Prostate gland (tissue), 2 donors: ENCODE results near the gene CDYL. TPM values are rescaled to one million over a fixed set of nuclear protein-coding genes. Genes with fewer than 3 reads are reported as not detected.

Experiments used
- DNase-seq: peaks from one replicate; pipeline ENCODE4 v3.0.0-alpha.2; 2019; ENCODE audit warnings: low spot score
- H3K27ac ChIP-seq, 2 donors: fragments of 200-600 bp; sonication (generic); 2 replicates each; pipeline ENCODE4 v1.5.1; 2017 to 2019
- H3K27me3 ChIP-seq: fragments of 200-600 bp; sonication (generic); replicated peaks from 2 replicates; pipeline ENCODE4 v1.5.1; 2019; ENCODE audit not compliant: insufficient read depth
- H3K36me3 ChIP-seq, 2 donors: fragments of 200-600 bp; sonication (generic); 1 replicate in 1 of 2; 2 replicates in 1 of 2; pipeline versions ENCODE4 v1.5.1 to v1.8.1; 2017 to 2019
- H3K4me1 ChIP-seq: fragments of 200-600 bp; sonication (generic); replicated peaks from 2 replicates; pipeline ENCODE4 v1.5.1; 2019
- H3K4me3 ChIP-seq, 2 donors: fragments of 200-600 bp; sonication (generic); 2 replicates each; pipeline ENCODE4 v1.5.1; 2017 to 2019
- H3K9me3 ChIP-seq: fragments of 200-600 bp; sonication (generic); 2 replicates; pipeline ENCODE4 v1.5.1; 2017
- POLR2A ChIP-seq: fragments of 450-650 bp; IDR thresholded peaks from one replicate; pipeline ENCODE4 v1.6.1; 2016; ENCODE audit warnings: antibody characterized with exemption, mild to moderate bottlenecking
- POLR2AphosphoS5 ChIP-seq: sonication (generic); formaldehyde crosslinking; IDR thresholded peaks from one replicate; pipeline ENCODE4 v1.6.1; 2017; ENCODE audit warnings: antibody characterized with exemption
- WGBS: methylation state at CpG from one replicate; pipeline ENCODE4 v1.1.5; 2018; 5-methylcytosine and 5-hydroxymethylcytosine counted together
- intact Hi-C: fragments of 100-400 bp; cut with DNase I; formaldehyde crosslinking; loops from one replicate; pipeline ENCODE4 v1.14.2; 2022
- total RNA-seq, 2 donors: library from RNA; depleted of rRNA; stranded (reverse); fragments of >200 nt; gene quantifications; one replicate each; pipeline ENCODE4 v1.1.0, GENCODE V29; 2016
- TF ChIP-seq, protein P1 (sequence below), 4 experiments: fragments of 200-600 bp in 2 of 4; fragments of 450-650 bp in 2 of 4; sonication (generic) in 2 of 4; IDR thresholded peaks; 1 replicate in 3 of 4; 2 replicates in 1 of 4; pipeline ENCODE4 v1.5.1; 2016 to 2019; ENCODE audit warnings: antibody characterized with exemption in 4 of 4, mild to moderate bottlenecking in 2 of 4, moderate library complexity in 2 of 4

The CDYL gene
- total RNA-seq, 2 donors from 2014 or later: 28.1 to 54.5 TPM

DNA sequence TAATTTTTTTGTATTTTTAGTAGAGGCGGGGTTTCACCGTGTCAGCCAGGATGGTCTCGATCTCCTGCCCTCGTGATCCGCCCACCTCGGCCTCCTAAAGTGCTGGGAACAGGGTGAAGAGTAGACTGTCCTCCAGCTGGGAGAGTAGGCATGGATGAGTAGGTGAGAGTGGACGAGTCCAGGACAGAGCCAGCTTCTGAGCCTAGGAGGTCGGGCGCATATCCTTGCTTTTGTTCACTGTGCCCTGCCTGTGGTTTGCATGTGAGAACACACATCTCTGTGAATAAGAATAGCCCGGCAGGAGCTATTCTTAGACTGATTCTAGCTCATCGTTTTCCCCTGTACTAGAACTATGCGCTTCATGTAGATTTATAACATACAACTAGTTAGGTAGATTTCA, 149.4 kb downstream of the CDYL start:
- H3K4me1 ChIP-seq: no peaks in the 10 kb centered on the region
- intact Hi-C loops: no loop called here
- no peaks in the 10 kb centered on the region for H3K9me3 ChIP-seq
- WGBS: 90% methylated on average over 12 of the region's 12 CpGs
- H3K27me3 ChIP-seq: no peaks in the 10 kb centered on the region
- TF ChIP-seq POLR2A (no peak), POLR2AphosphoS5 (no peak)
- TF ChIP-seq, protein P1, sequence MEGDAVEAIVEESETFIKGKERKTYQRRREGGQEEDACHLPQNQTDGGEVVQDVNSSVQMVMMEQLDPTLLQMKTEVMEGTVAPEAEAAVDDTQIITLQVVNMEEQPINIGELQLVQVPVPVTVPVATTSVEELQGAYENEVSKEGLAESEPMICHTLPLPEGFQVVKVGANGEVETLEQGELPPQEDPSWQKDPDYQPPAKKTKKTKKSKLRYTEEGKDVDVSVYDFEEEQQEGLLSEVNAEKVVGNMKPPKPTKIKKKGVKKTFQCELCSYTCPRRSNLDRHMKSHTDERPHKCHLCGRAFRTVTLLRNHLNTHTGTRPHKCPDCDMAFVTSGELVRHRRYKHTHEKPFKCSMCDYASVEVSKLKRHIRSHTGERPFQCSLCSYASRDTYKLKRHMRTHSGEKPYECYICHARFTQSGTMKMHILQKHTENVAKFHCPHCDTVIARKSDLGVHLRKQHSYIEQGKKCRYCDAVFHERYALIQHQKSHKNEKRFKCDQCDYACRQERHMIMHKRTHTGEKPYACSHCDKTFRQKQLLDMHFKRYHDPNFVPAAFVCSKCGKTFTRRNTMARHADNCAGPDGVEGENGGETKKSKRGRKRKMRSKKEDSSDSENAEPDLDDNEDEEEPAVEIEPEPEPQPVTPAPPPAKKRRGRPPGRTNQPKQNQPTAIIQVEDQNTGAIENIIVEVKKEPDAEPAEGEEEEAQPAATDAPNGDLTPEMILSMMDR (IDR thresholded peaks at IDR 0.05): no peak
- no peak overlapping the region for H3K4me3 ChIP-seq
- no peaks in the 10 kb centered on the region for H3K36me3 ChIP-seq
- no peak overlapping the region for H3K27ac ChIP-seq
- no peak for DNase-seq

DNA sequence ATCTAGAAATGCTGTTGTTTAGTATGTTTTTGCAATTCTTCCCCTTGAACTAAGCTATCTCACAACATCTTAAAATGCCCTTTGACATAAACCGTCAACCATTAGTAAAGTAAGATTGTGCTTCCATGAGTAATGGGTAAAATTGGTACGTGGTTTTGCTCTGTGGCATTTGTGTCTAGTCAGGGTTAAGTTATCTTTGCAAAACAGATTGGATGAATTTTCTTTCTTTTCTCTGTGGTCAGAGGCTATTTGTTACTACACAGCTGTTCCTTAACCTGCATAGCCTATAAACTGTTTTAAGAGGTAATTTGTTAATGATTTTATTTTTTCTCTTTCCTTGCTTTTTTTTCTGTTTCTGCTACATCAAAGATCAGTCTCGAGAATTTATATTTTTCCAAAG, 152.2 kb downstream of the CDYL start:
- no peak for DNase-seq
- intact Hi-C loops: no loop called here
- 87% methylated on average over 3 of the region's 3 CpGs for WGBS
- Histone ChIP-seq H3K27ac (no peak overlapping the region), H3K4me3 (no peak overlapping the region), H3K36me3 (no peaks in the 10 kb centered on the region), H3K4me1 (no peaks in the 10 kb centered on the region), H3K27me3 (no peaks in the 10 kb centered on the region), H3K9me3 (no peaks in the 10 kb centered on the region)
- no peak for TF ChIP-seq POLR2AphosphoS5
- no peak for TF ChIP-seq POLR2A
- TF ChIP-seq, protein P1 (IDR thresholded peaks at IDR 0.05): no peak

DNA sequence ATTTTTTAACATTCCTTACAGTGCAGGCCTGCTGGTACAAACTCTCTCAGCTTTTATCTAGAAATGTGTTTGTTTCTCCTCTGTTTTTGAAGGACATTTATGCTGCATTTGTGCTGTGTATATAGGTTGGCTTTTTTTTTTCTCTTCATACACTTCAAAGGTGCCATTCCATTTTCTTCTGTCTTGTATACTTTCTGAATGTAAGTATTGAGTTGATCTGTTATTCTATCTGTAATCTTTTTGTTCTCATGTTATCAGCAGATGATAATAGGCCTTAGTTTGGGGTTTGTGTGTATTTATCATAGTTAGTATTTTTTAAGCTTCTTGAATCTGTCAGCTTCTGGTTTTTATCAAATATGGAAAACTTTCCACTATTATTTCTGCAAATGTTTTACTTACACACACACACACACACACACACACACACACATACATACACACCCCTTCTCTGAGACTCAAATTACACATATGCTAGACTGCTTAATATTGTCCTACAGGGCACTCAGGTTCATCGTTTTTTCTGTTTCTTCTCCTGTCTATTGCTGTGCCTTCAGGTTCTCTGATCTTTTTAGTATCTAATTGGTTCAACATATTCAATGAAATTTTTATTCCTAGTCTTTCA, 153.0 kb downstream of the CDYL start:
- DNase-seq: no peak
- TF ChIP-seq, protein P1 (IDR thresholded peaks at IDR 0.05): no peak
- no peak for TF ChIP-seq POLR2AphosphoS5
- TF ChIP-seq POLR2A: no peak
- Histone ChIP-seq H3K36me3 (no peaks in the 10 kb centered on the region), H3K4me1 (no peaks in the 10 kb centered on the region), H3K4me3 (no peak overlapping the region), H3K9me3 (no peaks in the 10 kb centered on the region), H3K27me3 (no peaks in the 10 kb centered on the region), H3K27ac (no peak overlapping the region)
- intact Hi-C loops: no loop called here
- WGBS: 91% methylated on average over 1 of the region's 1 CpG

DNA sequence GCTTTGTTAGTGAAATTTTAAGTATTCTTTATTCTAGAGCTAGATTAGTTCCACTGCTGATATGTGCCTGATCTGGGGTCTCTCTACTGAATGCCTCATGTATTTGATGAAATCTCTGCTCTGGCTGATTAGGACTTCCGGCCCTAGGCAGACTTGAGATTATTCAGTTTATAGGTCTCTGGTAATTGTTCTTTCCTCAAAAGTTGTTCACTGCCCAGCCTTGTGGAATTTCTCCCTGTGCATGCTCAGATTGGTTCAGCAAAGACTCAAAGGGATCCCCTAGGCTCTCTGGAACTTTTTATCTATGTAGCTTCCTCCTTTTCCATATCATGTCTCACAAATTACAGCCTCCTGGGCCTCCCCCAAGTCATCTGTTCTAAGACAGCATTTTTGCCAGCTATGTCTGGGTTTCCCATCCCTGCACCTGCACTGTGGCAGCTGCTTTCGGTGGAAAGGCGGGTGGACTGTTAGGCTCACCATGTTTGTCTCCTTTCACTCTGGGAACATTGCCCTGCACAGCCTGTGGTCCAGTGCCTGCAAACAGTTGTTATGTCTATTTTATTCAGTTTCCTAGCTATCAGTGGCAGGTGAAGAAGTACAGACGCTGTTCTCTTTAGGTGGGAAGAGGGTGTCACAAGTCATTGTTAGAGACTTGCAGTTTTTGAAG, 154.0 kb downstream of the CDYL start:
- no peak for TF ChIP-seq POLR2A
- no peak for TF ChIP-seq POLR2AphosphoS5
- TF ChIP-seq, protein P1 (IDR thresholded peaks at IDR 0.05): no peak
- Histone ChIP-seq H3K27me3 (no peaks in the 10 kb centered on the region), H3K9me3 (no peaks in the 10 kb centered on the region), H3K4me3 (no peak overlapping the region), H3K27ac (no peak overlapping the region), H3K36me3 (no peaks in the 10 kb centered on the region), H3K4me1 (no peaks in the 10 kb centered on the region)
- intact Hi-C loops: no loop called here
- no peak for DNase-seq
- 83% methylated on average over 4 of the region's 4 CpGs for WGBS
